Frontal cortex (tissue), 4 donors: ENCODE results near the gene VPS13D. TPM values are rescaled to one million over a fixed set of nuclear protein-coding genes. Genes with fewer than 3 reads are reported as not detected.

ENCODE experiments used
- DNase-seq, 2 donors: peaks; one replicate each; pipeline ENCODE4 v3.0.0; 2012; ENCODE audit warnings: low spot score in 2 of 2
- FAIRE-seq: peaks from 2 replicates; lab custom pipeline; 2012; peaks lifted over from hg19 to GRCh38; lab: Jason Lieb, UNC
- total RNA-seq: library from RNA; depleted of rRNA; stranded (reverse); fragments of >200 nt; gene quantifications from one replicate; pipeline ENCODE4 v1.2.3, GENCODE V29; 2014
- donor health status: control.
- donor health status: control.
- donor health status: control.

VPS13D gene
- total RNA-seq, 1 donor from 2014 or later, result 34.6 TPM

DNA sequence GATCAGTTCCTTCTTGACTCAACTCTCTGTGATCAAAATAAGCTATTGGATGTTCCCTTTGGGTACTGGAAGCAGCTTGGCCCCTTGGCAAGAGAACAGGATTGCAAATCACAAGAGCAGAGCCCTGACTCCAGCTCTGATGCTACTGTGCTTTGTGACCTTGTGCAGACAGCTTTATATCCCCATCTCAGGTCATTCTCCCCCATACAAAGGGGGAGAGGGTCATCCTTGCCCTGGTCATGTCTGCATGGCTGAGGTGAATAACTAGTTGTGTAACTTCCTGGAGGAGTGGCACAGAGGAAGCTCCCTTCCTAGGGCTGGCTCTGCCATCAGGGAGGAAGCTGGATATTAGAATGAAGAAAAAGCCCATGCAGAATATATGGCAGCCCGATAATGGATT is 245.3 kb downstream of the VPS13D start:
- FAIRE-seq (no peak), DNase-seq (no peak)

GRCh38 chr1:12475530-12475934 is 245.7 kb downstream of the VPS13D start:
- DNase-seq (no peak), FAIRE-seq (no peak)

GRCh38 chr1:12475947-12476346 is 246.1 kb downstream of the VPS13D start:
- no peak for FAIRE-seq

GRCh38 chr1:12477314-12477713 is 247.5 kb downstream of the VPS13D start:
- no peak for DNase-seq
- FAIRE-seq, result no peak

More at GRCh38 chr1:12475947-12476346, 246.1 kb downstream of the VPS13D start:
- DNase-seq, result no peak

GRCh38 chr1:12477936-12478611 is 248.2 kb downstream of the VPS13D start:
- DNase-seq, result no peak
- FAIRE-seq, result no peak

DNA sequence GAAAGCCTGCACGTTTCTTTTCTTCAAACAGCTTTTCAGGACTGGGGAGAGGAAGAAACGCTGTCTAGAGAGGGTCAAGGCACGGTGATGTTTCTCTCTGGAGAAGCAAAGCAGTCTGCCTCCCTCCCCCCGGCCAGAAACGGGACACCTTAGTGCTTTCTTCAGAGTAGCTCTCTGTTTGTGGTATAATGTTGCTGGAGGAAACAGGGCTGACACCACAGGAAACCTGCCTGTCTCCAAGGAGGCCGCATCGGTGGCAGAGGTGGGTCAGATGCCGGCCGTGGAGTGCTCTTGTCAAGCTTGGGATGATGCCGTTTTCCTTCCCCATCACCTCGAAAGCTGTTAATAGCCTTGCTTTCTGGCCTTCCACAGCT is 248.8 kb downstream of the VPS13D start:
- FAIRE-seq (no peak), DNase-seq (no peak)

- FAIRE-seq (no peak), DNase-seq (no peak)
Measured at GRCh38 chr1:12479311-12479710, 249.5 kb downstream of the VPS13D start.

DNA sequence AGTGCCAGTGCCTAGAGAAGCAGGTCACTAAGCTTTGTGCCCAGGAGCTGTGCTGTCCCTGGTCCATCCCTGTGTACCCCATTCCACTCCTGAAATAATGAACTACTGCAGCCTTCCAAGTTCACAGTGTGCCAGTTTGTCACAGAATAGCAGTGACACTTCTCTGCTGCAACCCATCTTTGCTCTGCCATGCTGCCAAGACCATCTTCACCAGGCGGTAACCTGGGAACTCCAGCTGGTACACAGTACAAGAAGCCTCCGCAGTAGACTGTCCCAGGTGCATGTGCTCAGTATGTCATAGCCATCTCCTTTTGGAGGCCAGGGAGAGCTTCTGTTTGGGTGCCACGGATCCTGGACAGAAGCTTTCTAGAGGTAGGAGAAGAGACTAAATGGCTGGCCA is 250.2 kb downstream of the VPS13D start:
- no peak for FAIRE-seq

DNA sequence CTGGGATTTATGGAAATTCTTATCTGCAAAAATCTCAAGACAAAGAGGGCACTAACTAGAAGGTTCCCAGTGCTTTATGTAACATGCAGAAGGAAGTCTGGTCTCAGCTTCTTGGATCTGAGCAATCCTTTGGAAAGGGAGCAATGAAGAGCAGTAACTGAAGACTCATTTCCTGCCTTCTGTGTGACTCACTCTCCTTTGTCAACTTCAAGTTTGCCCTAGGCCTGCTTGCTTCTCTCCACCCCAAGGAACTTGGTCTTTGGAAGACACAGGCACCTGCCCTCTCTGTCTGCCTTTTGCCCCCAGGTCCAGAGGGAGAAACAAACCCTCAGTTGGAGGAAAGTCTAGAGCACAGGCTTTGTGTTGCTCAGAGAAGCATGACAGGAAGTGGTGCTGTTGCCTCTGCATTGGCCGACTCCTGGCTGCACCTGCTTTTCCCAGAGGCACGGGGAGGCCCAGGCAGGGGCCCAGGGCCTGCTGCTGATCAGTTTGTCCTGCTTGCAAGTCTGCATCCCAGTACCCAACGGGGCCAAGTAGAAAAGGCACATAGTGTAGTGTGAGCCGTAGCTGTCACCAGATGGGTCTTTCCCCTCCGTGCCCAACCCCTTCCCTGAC is 251.0 kb downstream of the VPS13D start:
- FAIRE-seq, result no peak
- DNase-seq, result peak in 1 of 2 donors; percentile 53

More for the DNA sequence above, 250.2 kb downstream of the VPS13D start:
- no peak for DNase-seq

- DNase-seq, result no peak
- FAIRE-seq, result no peak
Measured at GRCh38 chr1:12481928-12482327, 252.1 kb downstream of the VPS13D start.

- FAIRE-seq, result no peak
- no peak for DNase-seq
Measured at GRCh38 chr1:12482988-12483387, 253.2 kb downstream of the VPS13D start.

DNA sequence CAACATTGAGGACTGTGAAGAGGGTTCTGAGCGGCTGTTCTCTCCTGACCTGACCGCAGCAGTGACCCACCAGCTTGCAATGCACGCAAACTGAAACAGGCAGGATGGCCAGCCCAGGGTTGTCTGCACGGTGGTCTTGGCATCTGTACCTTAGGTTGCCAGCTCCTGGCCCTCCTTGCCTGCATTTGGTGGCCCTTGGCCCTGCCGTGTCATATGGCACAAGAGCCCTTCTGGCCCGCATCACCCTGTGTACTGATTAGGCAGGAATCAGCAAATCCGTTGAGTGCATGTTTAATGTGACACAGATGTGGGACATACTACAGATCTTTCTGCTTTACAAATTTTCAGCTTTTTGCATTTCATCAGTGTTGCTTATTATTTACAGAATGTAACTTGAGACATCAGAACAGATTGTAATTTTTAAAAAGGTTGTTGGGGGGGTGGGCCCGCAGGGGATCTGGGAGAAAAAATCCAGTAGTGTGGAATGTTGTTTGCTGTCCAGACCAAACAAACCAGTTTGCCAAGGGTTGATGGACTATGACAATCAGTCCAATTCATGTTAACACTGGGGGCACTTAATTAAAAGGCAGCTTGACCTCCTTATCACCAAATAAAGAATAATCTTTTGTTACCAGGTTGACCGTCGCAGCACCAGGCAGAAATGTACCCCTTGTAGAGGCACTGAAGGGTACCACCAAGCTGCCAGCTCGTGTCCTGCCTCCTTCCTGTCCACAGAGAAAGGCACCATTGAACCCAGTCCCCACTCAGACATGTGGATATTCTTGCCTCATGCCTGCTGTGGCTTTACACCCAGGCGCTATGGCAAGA is 255.6 kb downstream of the VPS13D start:
- DNase-seq (no peak), FAIRE-seq (no peak)

DNA sequence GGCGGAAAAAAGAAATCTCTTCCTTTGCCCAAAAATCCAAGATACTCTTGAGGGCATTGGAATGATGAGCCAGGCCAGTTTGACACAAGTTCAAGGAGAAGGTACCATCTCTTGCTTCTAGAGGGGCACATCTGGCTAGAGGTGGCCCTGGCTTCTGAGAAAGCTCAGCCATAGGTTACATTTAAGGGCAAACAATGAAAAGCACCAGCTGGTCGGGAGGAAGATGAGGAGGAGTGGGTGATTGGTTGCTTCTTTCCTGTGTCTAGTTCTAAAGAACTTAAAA is 256.2 kb downstream of the VPS13D start:
- no peak for FAIRE-seq

GRCh38 chr1:12486401-12487005 is 256.7 kb downstream of the VPS13D start:
- DNase-seq (no peak), FAIRE-seq (no peak)

More for the DNA sequence above, 256.2 kb downstream of the VPS13D start:
- DNase-seq, result no peak

- FAIRE-seq (no peak), DNase-seq (no peak)
Measured at GRCh38 chr1:12487520-12487919, 257.7 kb downstream of the VPS13D start.

GRCh38 chr1:12488666-12489354 is 259.0 kb downstream of the VPS13D start:
- no peak for DNase-seq

GRCh38 chr1:12490532-12491142 is 260.8 kb downstream of the VPS13D start:
- DNase-seq (no peak), FAIRE-seq (no peak)

More at GRCh38 chr1:12488666-12489354, 259.0 kb downstream of the VPS13D start:
- FAIRE-seq, result no peak

DNA sequence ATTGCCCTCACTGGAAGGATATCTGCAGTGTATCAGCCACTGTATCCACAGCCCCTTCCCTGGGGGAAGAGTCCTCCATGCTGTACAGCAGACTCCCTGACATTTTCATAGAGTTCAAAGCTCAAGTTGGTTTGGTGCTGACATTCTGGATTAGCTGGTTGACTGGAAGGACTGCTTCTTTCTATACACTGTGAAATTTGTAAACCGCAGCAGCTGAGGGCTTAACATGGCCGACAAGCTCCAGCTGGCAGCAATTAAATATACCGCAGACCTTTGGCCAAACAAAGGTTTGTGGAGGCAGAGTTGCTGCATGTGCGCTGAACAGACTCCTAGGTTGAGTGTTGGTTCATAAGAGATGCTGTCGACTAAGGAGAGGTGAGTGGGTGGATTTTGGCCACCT is 261.8 kb downstream of the VPS13D start:
- no peak for DNase-seq
- no peak for FAIRE-seq

DNA sequence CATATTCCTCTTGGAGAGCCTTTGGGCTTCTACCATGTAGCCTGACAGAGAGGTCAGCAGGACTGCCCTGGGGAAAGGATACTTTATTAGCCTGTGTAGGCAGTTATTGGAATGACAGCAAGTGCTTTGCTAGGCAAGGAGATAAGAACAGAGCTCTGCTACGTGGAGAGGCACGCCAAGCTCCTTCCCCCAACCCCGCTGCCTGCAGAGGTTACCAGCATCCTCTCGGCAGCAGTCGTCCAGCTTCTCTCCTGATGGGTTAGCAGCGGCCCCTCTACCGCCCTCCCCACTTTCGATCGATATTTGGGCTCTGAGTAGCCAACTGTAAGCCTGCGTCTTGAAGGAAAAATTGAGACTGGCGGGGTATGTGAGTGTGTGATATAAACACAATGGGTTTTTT is 265.9 kb downstream of the VPS13D start:
- DNase-seq (no peak), FAIRE-seq (no peak)
